Right renal cortex interstitium (tissue), 3 donors: Measurements from ENCODE around the gene PRTN3. TPM values are rescaled to one million over a fixed set of nuclear protein-coding genes. Genes with fewer than 3 reads are reported as not detected.
"Not testable (repeated sequence)": the region's sequence is repeated elsewhere in the genome, so short reads cannot be mapped to it uniquely, and the experiment has no call there.

ENCODE experiments used
- DNase-seq, 3 donors: peaks; one replicate each; pipeline ENCODE4 v3.0.0-alpha.2; 2013; ENCODE audit warnings: low read depth in 3 of 3, low spot score in 2 of 3
- polyA plus RNA-seq, 3 donors: library from polyadenylated mRNA; unstranded; fragments of 120-200 nt; gene quantifications; one replicate each; pipeline ENCODE4 v1.2.1, GENCODE V29; 2013; ENCODE audit not compliant: insufficient read length in 3 of 3

PRTN3 gene
- polyA plus RNA-seq, 3 donors: 0.32 to 1.6 (median 0.78) TPM

- no peak for DNase-seq
Observed at GRCh38 chr19:814152-815078, 26.4 kb upstream of the PRTN3 start.

DNA sequence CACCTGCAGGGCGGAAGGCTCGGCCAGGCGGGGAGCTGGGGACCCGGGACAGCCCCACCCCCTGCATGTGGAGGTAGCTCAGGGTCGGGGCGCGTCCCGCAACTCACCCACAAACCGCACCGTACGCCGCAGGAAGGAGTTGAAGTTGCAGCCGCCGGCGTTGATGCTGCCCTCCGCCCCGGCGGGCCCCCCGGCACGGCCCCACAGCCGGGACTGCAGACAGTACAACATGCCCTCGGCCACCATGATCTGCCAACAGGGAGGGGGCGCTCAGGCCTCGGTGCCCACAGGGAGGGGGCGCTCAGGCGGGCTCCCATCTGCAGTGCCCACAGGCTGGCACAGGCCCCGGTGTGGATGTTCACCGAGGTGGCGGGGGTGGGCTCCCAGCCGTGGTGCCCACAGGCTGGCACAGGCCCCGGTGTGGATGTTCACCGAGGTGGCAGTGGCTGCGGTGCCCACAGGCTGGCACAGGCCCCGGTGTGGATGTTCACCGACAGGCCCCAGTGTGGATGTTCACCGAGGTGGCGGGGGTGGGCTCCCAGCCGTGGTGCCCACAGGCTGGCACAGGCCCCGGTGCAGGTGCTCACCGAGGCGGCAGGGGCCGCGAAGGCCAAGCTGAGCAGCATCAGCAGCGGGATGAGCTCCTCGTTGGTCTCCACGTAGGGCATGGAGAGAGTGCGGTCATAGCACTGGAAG, 25.6 kb upstream of the PRTN3 start:
- DNase-seq: no peak

- DNase-seq: no peak
Observed at GRCh38 chr19:815775-816499, 24.9 kb upstream of the PRTN3 start.

DNA sequence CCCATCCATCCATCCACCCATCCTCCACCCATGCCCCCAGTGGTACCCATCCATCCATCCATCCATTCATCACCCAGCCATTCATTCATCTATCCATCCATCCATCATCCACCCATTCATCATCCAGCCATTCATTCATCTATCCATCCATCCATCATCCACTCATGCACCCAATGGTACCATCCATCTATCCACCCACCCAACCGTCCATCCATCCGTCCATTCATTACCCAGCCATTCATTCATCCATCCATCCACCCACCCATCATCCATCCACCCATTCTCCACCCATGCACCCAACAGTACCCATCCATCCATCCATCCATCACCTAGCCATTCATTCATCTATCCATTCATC, 24.3 kb upstream of the PRTN3 start:
- DNase-seq: no peak

- DNase-seq: not testable (repeated sequence)
Observed at GRCh38 chr19:820212-820611, 20.6 kb upstream of the PRTN3 start.

- DNase-seq: no peak
Observed at GRCh38 chr19:821231-821824, 19.5 kb upstream of the PRTN3 start.

DNA sequence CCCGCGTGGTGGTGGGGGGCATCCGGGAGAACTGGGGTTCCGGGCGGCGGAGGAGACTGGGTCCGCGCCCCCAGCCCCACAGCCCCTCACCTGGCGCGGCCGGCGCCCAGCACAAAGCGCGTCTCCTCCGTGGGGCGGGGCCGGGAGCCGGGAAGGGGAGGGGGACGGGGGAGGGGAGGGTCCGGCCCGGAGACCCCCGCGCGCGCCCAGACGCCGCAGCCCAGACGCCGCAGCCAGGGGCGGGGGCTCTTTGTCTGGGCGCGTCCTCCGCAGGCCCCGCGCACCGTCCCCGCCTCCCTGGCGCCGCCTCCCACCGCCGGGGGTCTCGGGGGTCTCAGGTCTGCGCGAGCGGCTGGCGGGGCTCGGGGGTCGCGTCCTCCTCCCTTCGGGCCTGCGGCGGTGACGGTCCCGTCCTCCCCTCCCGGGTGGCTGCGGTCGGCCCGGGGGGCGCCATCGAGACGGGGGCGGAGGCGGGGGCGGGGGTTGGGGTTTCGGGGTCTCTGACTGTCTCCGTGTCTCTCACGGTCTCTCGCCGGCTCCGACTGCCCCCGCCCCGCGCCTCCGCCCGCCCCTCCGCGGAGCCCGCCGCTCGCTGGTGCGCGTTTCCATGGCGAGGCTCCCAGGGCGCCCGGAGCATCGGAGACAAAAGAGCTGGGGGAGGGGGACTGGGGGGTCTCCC, 18.8 kb upstream of the PRTN3 start, which contains the start of gene PLPPR3:
PLPPR3 (minus strand) TSS at position 131 of the 679 bp plus-strand sequence. CDS start 396 bp downstream, outside the sequence.
- DNase-seq: no peak

- no peak for DNase-seq
Observed at GRCh38 chr19:823565-824121, 17.2 kb upstream of the PRTN3 start.

- no peak for DNase-seq
Observed at GRCh38 chr19:824885-825284, 15.9 kb upstream of the PRTN3 start.

DNA sequence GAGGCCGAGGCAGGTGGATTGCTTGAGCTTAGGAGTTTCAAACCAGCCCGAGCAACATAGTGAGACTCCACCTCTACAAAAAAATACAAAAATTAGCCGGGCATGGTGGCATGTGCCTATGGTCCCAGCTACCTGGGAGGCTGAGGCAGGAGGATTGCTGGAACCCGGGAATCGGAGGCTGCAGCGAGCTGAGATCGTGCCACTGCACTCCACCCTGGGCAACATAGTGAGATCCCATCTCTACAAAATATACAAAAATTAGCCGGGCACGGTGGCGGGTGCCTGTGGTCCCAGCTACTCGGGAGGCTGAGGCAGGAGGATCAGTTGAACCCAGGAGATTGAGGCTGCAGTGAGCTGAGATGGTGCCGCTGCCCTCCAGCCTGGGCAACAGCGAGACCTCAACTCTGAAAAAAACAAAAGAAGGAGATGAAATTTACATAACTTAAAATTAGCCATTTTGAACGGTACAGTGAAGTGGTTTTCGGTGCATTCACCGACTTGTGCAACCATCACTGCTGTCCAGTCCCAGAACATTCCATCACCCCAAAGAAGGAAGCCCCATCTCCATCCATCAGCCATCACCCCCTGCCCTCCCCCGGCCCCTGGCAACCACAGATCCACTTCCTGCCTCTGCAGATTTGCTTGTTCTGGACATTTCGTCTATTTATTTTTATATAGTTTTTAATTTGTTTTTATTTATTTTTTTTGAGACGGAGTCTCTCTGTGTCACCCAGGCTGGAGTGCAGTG, 14.7 kb upstream of the PRTN3 start:
- no peak for DNase-seq

GRCh38 chr19:827314-827709, 13.5 kb upstream of the PRTN3 start:
- no peak for DNase-seq

DNA sequence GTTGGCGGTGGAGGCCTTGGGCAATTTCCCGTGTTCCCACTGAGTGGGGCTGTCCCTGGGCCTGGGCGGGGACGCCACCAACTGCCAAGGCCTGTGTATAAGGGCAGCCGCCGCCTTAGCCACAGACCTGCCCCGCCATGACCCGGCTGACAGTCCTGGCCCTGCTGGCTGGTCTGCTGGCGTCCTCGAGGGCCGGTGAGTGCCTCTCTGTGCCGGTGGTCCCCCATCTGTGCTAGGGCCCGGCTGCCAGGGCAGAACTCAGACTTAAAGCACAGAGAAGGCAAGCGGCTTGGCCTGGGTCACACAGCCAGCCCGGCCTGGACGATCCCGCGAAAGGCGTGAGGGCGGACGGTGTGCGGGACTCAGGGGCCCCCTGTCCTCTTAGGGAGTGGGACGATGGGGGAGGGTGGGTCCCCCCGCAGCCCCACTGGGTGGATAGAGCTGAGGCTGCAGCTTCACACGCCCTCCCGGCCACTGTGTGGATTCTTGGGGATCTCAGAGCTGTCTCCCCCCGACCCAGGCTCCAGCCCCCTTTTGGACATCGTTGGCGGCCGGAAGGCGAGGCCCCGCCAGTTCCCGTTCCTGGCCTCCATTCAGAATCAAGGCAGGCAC, 13.0 kb upstream of the PRTN3 start, which contains the start of gene AZU1:
AZU1 (plus strand) TSS at position 128 of the 612 bp plus-strand sequence; CDS start at position 138, 10 bp downstream.
- DNase-seq: no peak

GRCh38 chr19:829129-829758, 11.6 kb upstream of the PRTN3 start:
- DNase-seq: no peak

DNA sequence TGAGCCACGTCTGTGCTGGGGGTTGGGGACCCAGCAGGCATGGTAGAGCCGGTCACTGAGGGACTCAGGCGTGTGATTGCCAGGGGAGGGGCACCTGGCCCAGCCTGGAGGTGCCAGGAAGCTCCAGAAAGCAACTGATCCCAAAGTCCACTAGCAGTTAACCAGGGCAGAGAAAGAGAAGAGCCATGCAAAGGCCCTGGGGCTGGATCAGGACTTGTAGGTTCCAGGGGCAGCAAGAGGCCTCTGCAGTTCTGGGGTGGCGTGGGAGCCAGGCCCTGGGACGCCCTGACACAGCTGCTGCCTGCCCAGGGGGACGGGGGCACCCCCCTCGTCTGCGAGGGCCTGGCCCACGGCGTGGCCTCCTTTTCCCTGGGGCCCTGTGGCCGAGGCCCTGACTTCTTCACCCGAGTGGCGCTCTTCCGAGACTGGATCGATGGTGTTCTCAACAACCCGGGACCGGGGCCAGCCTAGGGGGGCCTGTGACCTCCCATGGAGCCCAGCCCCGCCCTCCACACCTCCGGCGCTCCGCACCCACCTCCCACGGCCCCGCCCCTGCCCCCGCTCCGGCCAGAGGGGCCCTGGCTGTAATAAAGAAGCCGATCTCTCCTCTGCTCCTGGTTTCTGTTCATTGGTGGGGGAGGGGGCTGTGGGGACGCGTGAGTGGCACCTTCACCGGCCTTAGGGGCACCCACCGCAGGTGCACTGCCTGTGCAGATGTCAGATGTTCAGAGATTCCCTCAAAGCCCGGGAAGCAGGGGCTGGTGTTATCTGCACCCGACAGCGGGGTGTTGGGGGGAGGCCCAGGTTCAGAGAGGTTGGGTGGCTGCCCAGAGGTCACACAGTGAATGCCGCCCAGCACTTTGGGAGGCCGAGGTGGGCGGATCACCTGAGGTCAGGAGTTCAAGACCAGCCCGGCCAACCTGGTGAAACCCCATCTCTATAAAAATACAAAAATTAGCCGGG, 9.1 kb upstream of the PRTN3 start:
- no peak for DNase-seq

DNA sequence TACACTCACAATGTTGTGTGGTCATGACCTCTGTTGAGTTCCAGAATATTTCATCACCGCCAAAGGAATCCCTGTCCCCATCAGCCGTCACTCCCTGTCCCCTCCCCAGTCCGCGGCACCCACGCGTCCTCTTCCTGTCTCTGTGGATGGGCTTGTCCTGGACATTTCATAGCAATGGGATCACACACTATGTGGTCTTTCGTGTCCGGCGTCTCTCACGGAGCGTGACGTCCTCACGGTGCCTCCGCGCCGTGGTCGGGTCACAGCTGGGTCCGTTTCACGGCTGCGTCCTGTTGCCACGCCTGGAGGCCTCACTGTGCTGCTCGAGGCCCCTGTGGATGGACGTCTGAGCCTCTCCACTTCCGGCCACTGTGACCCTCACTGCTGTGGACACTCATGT, 6.6 kb upstream of the PRTN3 start:
- DNase-seq: no peak

GRCh38 chr19:835210-835810, 5.5 kb upstream of the PRTN3 start:
- no peak for DNase-seq

GRCh38 chr19:842802-843179, 2.0 kb downstream of the PRTN3 start:
- not testable (repeated sequence) for DNase-seq
